GM12892 (cell line): ENCODE measurements around the gene PNPO.
"Not testable (repeated sequence)": the region's sequence is repeated elsewhere in the genome, so short reads cannot be mapped to it uniquely, and the experiment has no call there.

Source experiments
- DNase-seq: peaks from one replicate; pipeline ENCODE4 v3.0.0; 2011; ENCODE audit not compliant: insufficient read length
- FAIRE-seq: peaks from 2 replicates; lab custom pipeline; 2011; peaks lifted over from hg19 to GRCh38; lab: Jason Lieb, UNC
- POLR2A ChIP-seq: IDR thresholded peaks from 2 replicates; pipeline ENCODE4 v1.6.1; 2011; ENCODE audit warnings: low read depth, low read length, control low read depth
- POLR2AphosphoS5 ChIP-seq: IDR thresholded peaks from 2 replicates; pipeline ENCODE4 v1.6.1; 2011; ENCODE audit warnings: low read depth, low read length, control low read depth
- TAF1 ChIP-seq: IDR thresholded peaks from 2 replicates; pipeline ENCODE4 v1.6.1; 2011; ENCODE audit warnings: low read depth, mild to moderate bottlenecking, control low read depth, low read length, borderline replicate concordance

The PNPO gene

GRCh38 chr17:47924785-47925677 lies 16.3 kb upstream of the PNPO start:
- TF ChIP-seq POLR2A = no peak
- DNase-seq (no peak), FAIRE-seq (no peak)

- FAIRE-seq (no peak), DNase-seq (no peak)
- TF ChIP-seq POLR2A = no peak
- no peak for TF ChIP-seq POLR2AphosphoS5
These were observed 15.7 kb upstream of the PNPO start for GRCh38 chr17:47925678-47925988.

GRCh38 chr17:47927821-47928400 lies 13.5 kb upstream of the PNPO start:
- TF ChIP-seq TAF1 = no peak
- no peak for TF ChIP-seq POLR2A
- no peak for TF ChIP-seq POLR2AphosphoS5
- FAIRE-seq (no peak), DNase-seq (no peak)

DNA sequence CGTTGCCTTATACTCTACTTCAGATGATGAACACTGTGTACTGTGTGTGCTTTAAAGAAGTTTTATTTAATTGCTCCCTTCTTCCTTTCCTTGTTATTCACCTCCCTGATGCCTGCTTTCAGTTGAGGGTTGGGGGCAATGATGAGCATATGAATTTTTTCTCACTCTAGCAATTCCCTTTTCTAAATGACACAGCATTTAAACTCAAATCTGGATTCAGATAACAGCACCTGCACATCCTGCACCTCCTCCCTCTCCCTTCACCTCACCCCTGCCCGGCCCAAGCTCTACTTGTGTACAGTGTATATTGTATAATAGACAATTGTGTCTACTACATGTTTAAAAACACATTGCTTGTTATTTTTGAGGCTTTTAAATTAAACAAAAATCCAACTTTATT lies 13.0 kb upstream of the PNPO start:
- TF ChIP-seq TAF1 (no peak), POLR2AphosphoS5 (no peak), POLR2A (no peak)
- FAIRE-seq (no peak), DNase-seq (no peak)

DNA sequence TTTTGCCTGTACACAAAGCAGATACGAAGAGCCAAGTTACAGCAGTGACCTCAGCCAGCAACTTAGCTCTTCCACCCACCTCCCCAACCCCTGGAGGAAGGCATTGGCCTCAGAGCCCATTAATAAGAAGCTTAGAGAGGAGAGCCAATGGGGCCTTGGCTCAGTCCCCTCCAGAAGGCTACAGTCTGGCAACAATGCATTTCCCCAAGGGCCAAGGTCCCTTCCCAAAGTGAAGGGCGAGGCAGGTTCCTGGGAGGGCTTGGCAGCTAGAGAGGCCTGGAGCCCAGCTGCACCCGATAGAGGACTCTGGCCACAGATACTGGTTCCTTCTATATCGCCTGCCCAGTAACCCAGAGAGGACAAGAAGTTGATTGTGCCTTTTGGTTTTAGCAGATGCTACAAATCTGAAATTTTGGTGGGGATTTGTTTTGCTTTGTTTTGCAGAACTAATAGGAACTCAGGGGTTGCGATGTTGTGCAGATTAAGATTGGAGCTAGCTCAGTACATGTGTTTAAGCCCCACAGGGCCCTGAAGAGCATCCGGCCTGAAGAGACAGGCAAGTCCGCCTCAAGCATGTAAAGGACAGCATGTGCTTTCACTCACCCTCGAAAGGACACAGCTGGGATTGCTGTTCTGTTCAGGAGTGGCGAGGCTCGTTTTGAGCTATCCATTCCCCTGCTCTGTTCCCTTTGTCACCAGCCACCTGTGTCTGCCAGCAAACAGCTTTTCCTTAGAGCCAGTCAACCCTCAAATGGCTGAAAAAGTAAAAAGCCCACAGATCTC lies 12.0 kb upstream of the PNPO start:
- DNase-seq (no peak), FAIRE-seq (no peak)
- TF ChIP-seq POLR2AphosphoS5 = no peak
- no peak for TF ChIP-seq POLR2A
- TF ChIP-seq TAF1 = no peak

- FAIRE-seq (no peak), DNase-seq (no peak)
- TF ChIP-seq TAF1 (no peak), POLR2A (no peak), POLR2AphosphoS5 (no peak)
These were observed 9.5 kb upstream of the PNPO start for GRCh38 chr17:47931848-47932247.

GRCh38 chr17:47934856-47935255 lies 6.5 kb upstream of the PNPO start:
- FAIRE-seq (no peak), DNase-seq (no peak)
- TF ChIP-seq TAF1 (no peak), POLR2A (no peak), POLR2AphosphoS5 (no peak)

DNA sequence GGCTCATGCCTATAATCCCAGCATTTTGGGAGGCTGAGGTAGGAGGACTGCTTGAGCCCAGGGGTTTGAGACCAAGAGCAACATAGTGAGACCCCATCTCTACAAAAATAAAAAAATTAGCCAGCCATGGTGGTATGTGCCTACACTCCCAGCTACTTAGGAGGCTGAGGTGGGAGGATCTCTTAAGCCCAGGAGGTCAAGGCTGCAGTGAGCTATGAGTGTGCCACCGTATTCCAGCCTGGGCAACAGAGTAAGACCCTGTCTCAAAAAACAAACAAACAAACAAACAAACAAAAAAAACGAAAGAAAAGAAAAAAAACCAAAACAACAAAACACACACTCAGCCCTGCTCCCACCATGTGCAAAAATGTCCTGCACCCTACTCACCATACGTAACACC lies 5.9 kb upstream of the PNPO start:
- FAIRE-seq = not testable (repeated sequence)

DNA sequence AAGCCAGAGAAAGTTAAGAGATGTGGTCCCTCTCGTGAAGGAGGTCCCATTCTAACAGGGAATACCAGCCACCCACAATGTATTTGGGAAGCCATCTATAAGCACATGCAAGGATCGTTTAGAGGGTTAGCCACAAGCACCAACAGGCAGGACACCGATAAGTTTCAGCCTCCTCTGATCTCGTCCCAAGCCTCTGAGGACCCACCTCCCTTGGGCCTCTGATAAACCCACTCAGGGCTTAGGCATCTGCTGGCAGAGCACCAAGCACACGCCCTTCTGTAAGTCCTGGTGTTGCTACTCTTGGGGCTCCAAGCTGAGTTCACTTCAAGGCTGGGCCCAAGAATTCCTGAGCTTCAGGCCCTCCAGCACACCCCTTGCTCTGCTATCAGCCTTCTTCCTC lies 5.4 kb upstream of the PNPO start:
- DNase-seq = no peak
- TF ChIP-seq POLR2AphosphoS5 = no peak
- no peak for TF ChIP-seq TAF1
- no peak for TF ChIP-seq POLR2A
- FAIRE-seq = no peak

More for the DNA sequence above, 5.9 kb upstream of the PNPO start:
- DNase-seq = not testable (repeated sequence)

GRCh38 chr17:47937941-47938340 lies 3.4 kb upstream of the PNPO start:
- no peak for DNase-seq
- TF ChIP-seq POLR2A (no peak), TAF1 (no peak), POLR2AphosphoS5 (no peak)
- no peak for FAIRE-seq

GRCh38 chr17:47942096-47942510 lies 732 bp downstream of the PNPO start:
- no peak for FAIRE-seq
- no peak for DNase-seq
- TF ChIP-seq POLR2A (no peak), TAF1 (no peak), POLR2AphosphoS5 (no peak)

GRCh38 chr17:47942568-47942967 lies 1.2 kb downstream of the PNPO start:
- no peak for DNase-seq
- TF ChIP-seq POLR2AphosphoS5 = no peak
- no peak for TF ChIP-seq TAF1
- no peak for TF ChIP-seq POLR2A
- no peak for FAIRE-seq
